Globus pallidus (tissue), 1 donor: ENCODE data around the gene MYO9A.

Experiments
- DNase-seq: peaks from one replicate; pipeline ENCODE4 v3.0.0-alpha.2; 2015; ENCODE audit warnings: low spot score

Gene MYO9A

GRCh38 chr15:71782422-71783165 lies 335.4 kb downstream of the MYO9A start:
- no peak for DNase-seq

GRCh38 chr15:71781965-71782265 lies 336.0 kb downstream of the MYO9A start:
- no peak for DNase-seq

GRCh38 chr15:71781179-71781964 lies 336.6 kb downstream of the MYO9A start:
- DNase-seq = no peak

GRCh38 chr15:71780115-71780976 lies 337.6 kb downstream of the MYO9A start:
- DNase-seq = peak; percentile 12

GRCh38 chr15:71779073-71779797 lies 338.7 kb downstream of the MYO9A start:
- no peak for DNase-seq

- no peak for DNase-seq
These were observed 340.6 kb downstream of the MYO9A start for GRCh38 chr15:71777216-71777943.

- DNase-seq = no peak
These were observed 341.6 kb downstream of the MYO9A start for GRCh38 chr15:71776304-71776703.

GRCh38 chr15:71775856-71776255 lies 342.1 kb downstream of the MYO9A start:
- no peak for DNase-seq

GRCh38 chr15:71773206-71773859 lies 344.6 kb downstream of the MYO9A start:
- no peak for DNase-seq
